ENCODE results near the gene SCN11A.

The SCN11A gene

GRCh38 chr3:39051649-39052561 lies at the start of gene SCN11A, which contains the start of gene WDR48:
Gene SCN11A (minus strand): TSS chr3:39051944. CDS start chr3:38950362, 101,582 bp downstream.
Gene WDR48 (plus strand): TSS chr3:39052016. CDS start chr3:39052026, 10 bp downstream.
- peak; percentile 86 for DNase-seq (ENCODE audit: low read depth)

- DNase-seq (ENCODE audit: low read depth), result peak; percentile 13
Observed at GRCh38 chr3:39101022-39101689, 49.4 kb upstream of the SCN11A start.

GRCh38 chr3:39100500-39100886 lies 48.7 kb upstream of the SCN11A start:
- DNase-seq (ENCODE audit: low read depth), result no peak

- no peak for DNase-seq (ENCODE audit: low read depth)
Observed at GRCh38 chr3:39099738-39100499, 48.2 kb upstream of the SCN11A start.

GRCh38 chr3:39099242-39099641 lies 47.5 kb upstream of the SCN11A start:
- no peak for DNase-seq (ENCODE audit: low read depth)

DNA sequence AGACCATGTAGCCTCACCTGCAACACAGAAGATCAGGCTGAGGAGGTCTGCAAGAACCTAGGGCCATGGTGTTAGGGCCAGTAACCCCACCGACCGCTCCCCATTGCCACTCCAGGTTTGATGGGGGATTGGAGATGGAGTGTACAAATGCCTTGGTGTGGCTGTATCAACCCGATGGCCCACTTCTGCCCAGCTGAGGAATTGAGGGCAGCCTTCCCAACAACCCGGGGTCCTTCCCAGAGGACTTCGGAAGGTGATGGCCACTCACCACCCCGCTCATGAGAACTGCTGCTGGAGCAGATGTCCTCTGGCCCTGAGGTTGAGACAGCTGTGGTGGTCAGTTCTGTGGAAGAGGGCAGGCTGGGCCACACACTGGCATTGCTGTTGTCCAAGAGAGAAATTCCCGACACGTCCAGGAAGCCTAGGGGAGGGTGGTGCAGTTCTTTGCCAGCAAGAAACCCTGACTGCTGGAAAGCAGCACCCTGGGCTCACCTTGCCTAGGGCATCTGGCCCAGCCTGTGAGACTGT lies 46.8 kb upstream of the SCN11A start:
- no peak for DNase-seq (ENCODE audit: low read depth)

GRCh38 chr3:39097716-39098472 lies 46.1 kb upstream of the SCN11A start:
- no peak for DNase-seq (ENCODE audit: low read depth)

DNA sequence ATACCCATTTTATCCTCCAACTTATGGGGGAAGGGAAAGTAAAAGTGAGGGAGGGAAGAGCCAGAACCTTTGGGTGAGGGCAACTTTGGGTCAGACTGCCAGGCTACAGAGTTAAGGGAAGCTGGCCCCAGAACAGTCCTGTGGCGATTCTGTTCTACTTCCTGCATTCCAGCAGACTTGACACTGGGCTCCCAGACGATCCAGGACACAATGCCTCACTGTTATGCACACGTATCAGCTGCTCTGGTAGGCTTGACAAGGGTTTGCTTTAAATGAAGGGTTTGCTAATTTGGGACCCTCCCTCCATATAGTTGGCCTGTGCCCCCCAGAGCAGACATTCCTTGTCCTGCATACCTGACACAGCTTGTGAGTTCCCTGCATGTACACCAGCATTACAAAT lies 45.0 kb upstream of the SCN11A start:
- no peak for DNase-seq (ENCODE audit: low read depth)

- DNase-seq (ENCODE audit: low read depth), result no peak
Observed at GRCh38 chr3:39095778-39096177, 44.0 kb upstream of the SCN11A start.

GRCh38 chr3:39094851-39095677 lies 43.3 kb upstream of the SCN11A start:
- no peak for DNase-seq (ENCODE audit: low read depth)

DNA sequence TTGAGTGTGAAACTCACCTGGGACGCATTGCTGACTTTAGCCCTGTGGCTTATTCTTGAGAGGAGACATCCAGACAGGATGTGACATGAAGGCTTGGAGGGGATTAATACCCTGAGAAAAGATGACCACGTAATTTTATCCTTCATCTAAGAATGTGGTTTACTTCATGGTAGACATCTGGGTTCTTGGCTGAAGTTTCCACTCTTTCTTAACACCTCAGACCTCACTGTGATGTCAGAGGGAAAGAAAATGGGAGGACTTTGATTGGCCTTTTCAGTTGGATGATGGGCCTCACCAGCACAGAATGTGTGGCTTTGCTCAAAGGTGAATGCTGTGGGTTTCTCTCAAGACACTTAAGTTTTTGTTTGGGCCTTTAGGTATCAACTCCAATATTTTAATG lies 39.2 kb upstream of the SCN11A start:
- DNase-seq (ENCODE audit: low read depth), result no peak

GRCh38 chr3:39088889-39089288 lies 37.1 kb upstream of the SCN11A start:
- no peak for DNase-seq (ENCODE audit: low read depth)

DNA sequence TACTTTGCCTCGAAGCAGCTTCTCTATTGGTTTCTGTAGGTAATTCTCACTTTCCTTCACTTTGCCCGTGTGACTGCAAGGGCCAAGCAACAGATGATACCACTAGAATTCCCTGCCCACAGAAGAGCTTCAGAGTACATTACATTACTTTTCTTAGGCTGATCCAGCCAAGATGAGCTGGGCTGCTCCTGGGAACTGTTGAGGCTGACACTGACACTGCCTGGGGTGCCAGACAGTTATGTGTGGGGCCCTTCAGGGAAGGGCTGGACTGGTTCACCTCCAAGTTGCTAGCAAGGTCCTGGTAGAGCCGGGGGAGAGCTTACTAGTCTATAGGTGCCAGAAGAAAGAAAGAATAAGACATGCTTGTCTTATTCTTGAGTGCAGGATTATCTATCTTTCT lies 36.7 kb upstream of the SCN11A start:
- no peak for DNase-seq (ENCODE audit: low read depth)

GRCh38 chr3:39086144-39086543 lies 34.4 kb upstream of the SCN11A start:
- DNase-seq (ENCODE audit: low read depth), result no peak

DNA sequence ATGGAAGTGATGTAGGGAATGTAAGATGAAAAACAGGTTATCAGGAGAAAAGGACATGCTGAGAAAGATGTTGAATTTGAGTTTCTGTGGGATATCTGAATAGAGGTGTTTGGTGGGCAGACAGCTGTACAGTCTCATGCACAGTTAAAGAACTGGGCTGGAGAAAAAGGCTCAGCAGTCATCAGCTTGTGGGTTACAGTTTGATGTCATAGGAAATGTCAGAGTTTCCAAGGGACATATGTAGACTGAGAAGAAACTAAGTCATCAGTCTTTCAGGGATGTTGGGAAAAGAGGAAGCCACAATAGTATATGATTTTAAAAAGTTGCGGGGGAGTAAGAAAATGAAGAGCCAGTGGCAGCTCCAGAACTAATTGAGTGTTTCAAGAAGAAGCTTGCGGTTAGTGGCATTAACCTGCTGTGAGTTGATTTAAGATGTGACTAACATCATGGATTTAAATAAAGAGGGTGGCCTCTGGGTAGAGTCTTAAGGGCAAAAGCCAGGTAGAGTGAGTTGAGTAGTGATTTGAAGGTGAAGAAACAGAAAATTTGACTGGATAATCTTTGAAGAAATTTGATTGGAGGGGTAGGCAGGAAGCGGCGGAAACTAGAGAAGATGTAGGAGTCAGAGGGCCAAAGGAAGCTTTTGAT lies 31.0 kb upstream of the SCN11A start:
- DNase-seq (ENCODE audit: low read depth), result no peak

- no peak for DNase-seq (ENCODE audit: low read depth)
Observed at GRCh38 chr3:39080026-39080425, 28.3 kb upstream of the SCN11A start.

GRCh38 chr3:39079530-39079929 lies 27.8 kb upstream of the SCN11A start:
- DNase-seq (ENCODE audit: low read depth), result no peak

DNA sequence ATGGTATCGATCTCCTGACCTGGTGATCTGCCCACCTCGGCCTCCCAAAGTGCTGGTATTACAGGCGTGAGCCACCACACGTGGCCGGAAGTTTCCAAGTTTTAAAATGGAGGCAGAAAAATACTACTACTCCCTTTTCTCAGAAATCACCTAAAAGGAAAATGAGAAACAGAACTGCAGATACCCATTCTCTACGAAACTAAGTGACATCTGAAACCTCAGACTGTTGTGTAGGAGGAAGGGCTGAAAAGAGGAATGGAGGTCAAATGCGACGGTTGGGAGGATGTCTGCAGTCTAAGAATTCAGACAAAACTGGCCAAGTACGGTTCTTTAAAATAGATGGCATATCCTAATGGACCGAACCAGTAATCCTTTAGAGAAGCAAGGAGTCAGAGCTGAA lies 24.2 kb upstream of the SCN11A start:
- no peak for DNase-seq (ENCODE audit: low read depth)

DNA sequence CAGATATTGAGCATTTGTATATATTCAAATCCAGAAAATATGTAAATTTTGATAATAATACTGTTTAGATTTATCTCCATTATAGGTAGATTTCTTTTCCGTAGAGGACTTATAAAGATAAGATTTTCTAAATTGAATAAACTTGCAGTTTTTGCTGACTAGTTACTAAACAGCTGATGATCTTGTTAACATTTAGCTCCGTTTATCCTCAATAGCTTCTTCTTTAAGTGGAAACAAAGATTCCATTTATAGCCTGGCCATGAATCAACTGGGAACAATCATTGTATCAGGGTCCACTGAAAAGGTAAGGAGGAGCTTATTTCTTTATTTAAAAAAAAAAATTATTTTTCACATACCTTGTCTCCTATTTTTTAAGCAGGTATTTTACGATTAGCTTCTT lies 16.8 kb upstream of the SCN11A start:
- DNase-seq (ENCODE audit: low read depth), result no peak

DNA sequence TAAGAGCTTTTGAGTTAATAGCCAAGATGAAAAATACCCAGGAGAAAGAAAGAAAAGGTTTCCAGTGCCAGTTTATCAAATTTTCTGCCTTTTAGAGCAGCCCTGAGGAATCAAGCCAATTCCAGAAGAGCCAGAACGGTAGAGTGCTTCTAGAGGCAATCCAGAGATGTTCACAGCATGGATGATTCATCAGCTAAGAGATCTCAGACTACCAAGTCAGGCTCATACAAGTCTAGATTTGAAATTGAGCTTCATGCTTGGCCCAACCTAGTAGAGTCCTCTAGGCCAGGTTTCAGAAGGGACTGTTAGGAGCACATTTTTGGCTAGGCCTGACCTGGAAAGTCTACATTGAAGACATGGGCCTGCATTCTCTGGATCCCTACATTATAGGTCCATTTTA lies 15.5 kb upstream of the SCN11A start:
- DNase-seq (ENCODE audit: low read depth), result no peak
